AG20443 (cell line): Measurements from ENCODE around the gene CNKSR3.

ENCODE experiments used
- DNase-seq: peaks from one replicate; pipeline ENCODE4 v3.0.0; 2012; ENCODE audit warnings: low spot score, mixed read lengths

The CNKSR3 gene

DNA sequence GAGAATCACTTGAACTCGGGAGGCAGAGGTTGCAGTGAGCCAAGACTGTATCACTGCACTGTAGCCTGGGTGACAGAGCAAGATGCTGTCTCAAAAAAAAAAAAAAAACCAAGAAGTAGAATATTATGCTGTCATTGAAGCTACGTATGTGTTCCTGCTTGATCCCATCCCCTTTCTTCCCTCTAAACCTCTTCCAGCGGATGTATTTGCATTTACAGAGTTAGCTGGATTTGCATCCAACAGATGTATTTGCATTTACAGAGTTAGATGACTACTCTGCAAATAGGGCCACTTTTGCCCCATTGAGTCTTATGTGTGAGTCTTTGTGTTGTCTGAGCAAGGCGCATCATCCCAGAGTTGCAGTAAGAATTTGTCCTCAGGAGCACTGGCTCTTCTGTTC lies 128.9 kb downstream of the CNKSR3 start:
- DNase-seq, result no peak

DNA sequence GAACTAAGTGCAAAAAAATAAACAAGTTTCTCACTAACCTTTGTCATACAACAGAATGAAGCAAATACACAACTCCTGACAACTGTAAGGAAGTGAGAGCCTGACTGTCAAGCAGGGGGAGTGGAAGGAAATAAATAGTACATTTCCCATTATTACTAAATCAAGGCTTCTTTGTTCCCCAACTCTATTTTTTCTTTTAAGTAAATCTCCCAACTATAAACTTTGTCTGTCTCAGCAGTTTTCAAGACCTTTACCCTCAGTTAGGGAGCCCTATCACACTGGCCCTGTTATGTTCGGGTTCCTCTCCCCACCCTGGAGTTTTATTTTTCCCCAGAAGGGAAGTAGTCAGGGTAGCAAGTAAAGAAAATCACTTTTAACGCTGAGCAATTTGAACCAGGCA lies 129.7 kb downstream of the CNKSR3 start:
- no peak for DNase-seq

DNA sequence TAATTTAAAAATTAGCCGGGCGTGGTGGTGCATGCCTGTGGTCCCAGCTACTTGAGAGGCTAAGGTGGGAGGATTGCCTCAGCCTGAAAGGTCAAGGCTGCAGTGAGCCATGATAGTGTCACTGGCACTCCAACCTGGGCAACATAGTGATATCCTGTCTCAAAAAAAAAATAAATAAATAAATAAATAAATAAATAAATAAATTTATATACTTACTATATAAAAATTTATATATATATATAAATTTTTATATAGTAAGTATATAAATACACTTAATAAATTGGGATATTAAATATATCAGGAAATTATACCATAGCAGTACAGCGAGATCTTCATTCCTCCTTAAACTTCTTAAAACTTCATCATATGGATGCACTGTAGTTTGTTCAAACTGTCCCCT lies 130.9 kb downstream of the CNKSR3 start:
- no peak for DNase-seq

DNA sequence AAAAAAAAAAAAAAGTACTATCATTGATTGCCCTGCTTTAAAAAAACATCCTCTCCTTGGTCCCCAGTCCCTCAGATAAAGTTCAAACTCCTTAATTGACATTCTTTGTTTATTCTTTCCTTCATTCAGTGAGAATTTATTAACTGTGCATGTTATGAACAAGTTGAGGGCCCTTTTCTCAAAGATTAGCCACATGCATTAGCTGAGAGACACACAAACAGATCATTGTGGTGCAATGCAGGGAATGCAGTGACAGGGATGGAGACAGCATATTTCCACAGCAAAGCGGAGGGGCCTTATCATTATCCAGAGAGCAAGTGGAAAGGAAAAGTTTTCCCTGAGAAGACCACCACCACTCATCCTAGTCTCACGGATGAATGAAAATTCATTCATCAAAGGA lies 132.0 kb downstream of the CNKSR3 start:
- DNase-seq, result no peak

DNA sequence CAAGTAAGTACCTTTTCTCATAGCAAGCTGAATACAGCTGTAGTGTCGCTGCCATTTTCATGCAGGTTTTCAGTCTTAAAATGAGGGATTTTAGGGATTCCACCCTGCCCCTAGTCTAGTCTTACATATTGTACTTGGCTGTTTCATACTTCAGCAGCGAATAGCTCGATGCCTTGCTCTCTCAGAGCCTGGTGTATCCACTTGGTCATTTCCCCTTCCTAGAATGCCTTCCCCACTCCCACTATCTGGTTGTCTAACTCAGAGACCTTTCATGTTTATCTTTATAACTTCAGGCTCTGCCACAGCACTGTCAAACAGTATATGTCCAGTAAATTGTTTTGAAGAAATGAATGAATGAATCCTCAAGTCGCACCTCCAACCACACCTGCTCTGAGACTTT lies 132.8 kb downstream of the CNKSR3 start:
- no peak for DNase-seq

DNA sequence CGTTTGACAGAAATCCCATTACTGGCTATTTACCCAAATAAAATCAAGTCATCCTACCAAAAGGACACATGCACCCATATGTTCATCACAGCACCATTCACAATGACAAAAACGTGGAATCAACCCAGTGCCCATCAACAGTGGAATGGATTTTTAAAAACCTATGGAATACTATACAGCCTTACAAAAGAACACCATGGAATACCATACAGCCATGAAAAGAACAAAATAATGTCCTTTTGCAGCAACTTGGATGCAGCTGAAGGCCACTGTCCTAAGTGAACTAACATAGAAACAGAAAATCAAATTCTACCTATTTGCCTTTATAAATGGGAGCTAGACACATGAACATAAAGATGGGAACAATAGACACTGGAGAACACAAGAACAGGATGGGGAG lies 136.5 kb downstream of the CNKSR3 start:
- DNase-seq, result no peak

DNA sequence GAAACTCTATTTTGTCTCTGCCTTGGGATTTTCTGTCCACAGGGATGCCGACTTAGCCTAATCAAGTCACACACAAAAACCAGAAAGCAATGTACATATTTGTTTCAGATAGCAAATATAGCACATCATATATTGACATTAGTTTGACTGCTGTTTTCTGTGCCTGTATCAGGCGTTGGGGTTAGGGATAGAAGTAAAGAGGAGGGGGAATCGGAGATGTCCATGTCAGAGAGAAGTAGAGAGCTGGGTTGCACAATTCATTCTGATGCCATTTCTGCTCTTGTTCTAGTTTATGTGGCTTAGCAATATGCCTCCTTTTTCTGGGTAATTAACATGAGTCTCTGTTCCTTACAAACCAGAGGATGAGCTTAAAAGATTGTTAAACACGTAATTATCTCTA lies 139.2 kb downstream of the CNKSR3 start:
- no peak for DNase-seq

DNA sequence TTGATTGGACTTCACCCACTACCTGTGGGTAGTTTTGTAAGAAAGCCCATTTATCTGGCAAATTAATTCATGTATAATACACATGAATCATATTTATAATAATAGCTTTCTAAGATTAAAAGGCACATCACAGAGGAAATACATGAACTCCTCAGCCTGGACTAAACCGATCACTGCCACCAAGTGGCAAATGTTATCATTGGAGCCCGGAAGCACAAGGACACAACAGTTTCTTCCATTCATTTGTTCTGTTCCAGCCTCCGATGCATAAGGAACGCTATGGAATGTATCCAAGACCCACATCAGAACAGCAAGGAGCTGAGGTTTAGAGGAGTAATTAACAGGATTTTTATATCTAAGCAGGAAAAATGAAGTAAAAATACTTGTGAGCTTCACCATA lies 139.9 kb downstream of the CNKSR3 start:
- peak; percentile 64 for DNase-seq

DNA sequence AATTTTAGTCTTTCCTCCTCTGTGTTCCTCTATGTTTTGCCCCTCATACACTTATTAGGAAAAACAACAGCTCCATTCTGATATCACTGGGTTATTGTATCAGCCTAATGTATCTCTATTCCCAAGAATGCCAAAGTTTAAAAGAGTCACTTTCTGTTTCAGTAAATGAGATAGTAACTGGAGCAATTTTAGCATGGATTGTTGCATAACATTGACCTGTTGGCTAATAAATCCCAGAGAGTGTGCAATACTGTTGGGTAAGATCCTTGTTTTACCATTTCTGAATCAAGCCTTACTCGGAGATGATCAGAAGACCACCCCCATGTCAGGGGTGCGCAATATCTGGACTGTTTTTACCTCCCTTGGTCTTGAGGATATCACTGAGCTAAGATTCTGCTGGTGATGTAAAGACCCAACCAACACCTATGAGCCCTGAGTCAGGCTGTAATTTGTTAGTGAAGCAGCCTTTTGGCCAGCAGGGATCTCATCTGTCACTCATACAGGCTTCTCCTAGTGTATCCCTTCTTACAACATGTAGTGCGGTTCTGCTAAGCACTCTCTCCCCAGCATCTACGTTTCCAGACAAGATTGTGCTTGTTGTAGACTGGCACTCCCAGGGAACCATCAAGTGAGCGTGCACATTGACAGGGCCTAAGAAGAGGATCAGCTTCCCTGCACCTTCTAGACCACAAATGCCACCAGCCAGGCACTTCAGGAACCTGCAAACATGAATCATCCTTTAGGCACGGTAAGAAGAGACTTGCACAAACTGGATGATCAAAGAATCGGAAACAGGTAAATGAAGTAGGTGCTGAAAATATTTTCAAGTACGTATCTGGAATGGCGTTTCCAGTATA lies 142.4 kb downstream of the CNKSR3 start:
- no peak for DNase-seq

DNA sequence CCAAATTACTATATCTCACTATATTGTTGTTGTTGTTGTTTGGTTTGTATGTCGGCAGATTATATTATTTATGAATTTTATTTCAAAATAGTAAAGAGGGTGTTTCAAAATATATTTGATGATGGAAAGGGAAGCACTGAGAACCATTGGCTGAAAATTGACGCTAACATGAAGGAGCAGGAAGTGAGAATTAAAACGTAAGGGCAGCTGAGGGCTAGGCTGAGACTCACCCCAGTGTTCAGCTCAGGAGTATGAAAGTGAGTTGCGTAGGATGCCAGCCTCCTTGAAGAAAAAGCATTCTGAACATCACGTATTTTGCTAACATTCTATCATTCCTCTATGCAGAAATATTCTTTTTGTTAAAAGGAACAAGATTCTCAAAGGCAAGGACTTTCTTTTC lies 143.1 kb downstream of the CNKSR3 start:
- DNase-seq, result no peak

DNA sequence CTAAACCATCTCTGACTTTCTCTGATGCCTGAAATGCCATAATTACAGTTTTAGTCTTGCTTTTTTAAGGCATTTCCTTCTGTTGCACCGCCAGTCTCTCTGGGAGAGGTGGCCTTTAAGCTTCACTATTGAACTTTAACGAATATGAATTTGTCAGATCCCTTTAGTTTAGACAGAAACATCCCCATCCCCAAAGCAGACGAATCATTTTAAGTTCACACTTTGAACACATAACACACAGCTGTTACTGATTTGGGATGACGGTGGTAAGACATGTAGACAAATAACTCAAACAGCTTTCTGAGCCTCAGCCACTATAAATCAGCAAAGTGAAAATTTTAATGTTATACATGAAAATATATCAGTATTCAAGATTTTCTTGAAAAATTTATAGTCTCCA lies 146.7 kb downstream of the CNKSR3 start:
- no peak for DNase-seq

DNA sequence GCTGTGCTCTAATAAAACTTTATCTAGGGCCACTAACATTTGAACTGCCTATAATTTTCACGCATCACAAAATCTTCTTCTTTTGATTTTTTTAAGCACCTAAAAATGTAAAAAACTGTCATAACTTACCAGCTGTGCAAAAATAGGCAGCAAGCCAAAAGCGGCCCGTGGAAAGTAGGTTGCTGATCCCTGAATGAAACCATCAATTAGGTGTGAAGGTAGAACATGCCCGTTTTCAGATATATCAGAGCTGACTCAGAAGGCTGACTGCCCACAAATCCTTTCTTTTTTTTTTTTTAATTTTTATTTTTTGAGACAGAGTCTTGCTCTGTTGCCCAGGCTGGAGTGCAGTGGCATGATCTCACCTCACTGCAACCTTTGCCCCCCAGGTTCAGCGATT lies 149.0 kb downstream of the CNKSR3 start:
- DNase-seq, result no peak

DNA sequence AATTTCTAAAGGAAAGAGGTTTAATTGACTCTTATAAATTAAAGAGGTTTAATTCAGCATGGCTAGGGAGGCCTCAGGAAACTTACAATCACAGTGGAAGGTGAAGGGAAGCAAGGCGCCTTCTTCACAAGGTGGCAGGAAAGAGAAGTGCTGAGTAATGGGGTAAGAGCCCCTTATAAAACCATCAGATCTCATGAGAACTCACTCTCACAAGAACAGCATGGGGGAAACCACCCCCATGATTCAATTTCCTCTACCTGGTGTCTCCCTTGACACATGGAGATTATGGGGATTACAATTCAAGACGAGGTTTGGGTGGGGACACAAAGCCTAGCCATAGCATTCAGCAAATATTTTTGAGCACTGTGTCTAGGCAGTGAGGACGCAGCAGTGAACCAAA lies 150.0 kb downstream of the CNKSR3 start:
- DNase-seq, result no peak

DNA sequence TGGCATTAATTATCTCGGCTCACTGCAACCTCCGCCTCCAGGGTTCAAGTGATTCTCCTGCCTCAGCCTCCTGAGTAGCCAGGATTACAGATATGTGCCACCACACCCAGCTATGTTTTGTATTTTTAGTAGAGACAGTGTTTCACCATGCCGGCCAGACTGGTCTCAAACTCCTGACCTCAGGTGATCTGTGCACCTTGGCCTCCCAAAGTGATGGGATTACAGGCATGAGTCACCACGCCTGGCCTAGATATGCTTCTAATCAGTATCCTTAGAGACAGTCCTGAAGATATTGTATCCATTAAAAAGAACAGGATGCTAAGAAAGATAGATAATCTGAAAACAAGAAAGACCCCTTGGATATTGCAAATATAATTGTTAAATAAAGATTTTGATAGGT lies 150.8 kb downstream of the CNKSR3 start:
- no peak for DNase-seq

DNA sequence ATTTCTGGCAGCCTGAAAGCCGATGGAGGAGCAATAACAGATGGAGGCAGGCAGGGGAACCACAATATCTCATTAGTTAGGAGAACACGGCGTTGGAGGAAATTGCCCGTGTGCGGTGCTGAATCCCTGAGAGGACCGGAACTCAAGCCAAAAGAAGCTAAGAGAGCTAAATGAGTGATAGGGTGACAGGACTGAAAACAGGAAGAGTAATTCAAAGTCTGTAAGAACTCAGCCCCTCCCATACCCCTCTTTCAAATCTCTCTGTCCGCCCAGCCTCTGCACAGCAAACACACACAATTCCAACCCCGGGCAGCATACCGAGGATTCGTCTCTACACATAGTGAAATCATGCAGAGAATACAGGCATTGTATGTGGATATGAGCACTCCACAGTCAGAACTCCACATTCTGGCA lies 151.3 kb downstream of the CNKSR3 start:
- DNase-seq, result peak; percentile 22

DNA sequence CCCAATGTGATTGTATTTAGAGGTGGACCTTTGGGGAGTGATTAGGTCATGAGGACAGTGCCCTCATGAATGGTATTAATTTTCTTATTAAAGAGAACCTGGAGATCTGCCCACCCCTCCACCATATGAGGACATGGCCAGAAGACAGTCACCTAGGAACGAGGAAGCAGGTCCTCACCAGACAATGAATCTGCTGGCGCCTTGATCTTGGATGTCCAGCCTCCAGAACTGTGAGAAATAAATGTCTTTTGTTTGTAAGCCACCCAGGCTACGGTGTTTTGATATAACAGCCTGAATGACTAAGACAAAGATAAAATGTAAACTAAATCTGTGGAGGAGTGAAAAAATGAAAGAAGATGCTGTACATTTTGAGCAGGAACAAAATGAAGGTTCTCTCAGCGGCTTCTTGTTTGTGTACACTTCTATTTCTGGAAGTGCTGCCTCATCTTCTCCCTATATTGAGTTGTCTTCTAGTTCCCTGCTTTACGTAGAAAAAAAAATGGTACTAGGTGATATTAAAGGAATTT lies 152.4 kb downstream of the CNKSR3 start:
- DNase-seq, result no peak

DNA sequence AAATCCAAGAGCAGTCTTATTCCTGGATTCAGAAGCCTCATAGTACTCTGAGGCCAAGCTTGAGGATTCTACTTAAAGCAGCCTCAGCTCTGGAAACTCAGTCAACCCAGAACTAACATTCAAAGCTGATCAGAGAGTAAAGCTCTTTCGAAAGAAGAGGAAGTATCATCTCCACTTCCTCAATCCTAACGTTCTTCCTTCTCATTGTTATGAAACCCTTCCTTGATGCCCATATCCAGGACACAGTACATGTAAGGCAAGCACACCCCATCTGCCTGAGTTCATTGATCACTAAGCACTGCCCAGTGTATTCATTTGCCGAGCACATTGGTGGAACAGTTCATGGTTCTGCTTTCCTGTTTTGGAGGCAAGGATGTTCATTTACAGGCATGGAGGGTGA lies 153.8 kb downstream of the CNKSR3 start, which contains the start of gene IPCEF1:
IPCEF1 (minus strand) TSS at position 114 of the 400 bp plus-strand sequence. CDS start 90,856 bp downstream, outside the sequence.
- DNase-seq, result no peak

DNA sequence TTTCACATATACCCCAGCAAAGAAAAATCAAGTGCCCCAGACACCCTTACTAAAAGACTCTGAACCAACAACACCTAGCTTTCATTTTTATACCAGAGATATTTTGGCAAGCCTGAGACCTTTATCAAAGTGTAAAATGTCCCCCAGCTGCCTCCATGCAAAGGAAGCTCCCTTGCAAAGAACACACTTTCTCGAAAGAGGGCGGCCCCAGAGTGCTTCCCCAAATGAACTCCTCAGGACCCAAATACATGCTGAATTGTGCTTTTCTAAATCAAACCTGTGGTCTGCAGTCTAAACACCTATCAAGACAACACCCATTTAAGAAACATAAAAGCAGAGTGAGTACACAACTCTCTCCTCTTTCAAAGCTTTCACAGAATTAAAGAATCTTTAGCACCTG lies 154.4 kb downstream of the CNKSR3 start:
- no peak for DNase-seq

DNA sequence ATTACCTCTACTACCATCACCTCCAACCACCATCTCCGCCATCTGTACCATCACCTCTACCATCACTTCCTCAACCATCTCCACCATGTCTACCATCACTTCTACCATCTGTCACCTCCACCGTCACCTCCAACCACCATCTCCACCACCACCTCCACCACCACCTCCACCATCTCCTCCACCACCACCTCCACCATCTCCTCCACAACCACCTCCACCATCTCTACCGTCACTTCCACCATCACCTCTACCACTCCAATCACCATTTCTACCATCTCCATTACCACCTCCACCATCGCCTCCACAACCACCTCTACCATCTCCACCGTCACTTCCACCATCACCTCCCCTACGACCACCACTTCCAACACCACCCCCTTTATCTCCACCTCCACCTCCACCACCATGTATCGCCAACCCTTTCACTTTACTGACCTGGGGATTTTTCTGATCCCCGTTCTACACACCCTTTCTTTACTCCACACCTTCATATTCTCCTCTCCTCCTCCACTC lies 156.2 kb downstream of the CNKSR3 start:
- no peak for DNase-seq

DNA sequence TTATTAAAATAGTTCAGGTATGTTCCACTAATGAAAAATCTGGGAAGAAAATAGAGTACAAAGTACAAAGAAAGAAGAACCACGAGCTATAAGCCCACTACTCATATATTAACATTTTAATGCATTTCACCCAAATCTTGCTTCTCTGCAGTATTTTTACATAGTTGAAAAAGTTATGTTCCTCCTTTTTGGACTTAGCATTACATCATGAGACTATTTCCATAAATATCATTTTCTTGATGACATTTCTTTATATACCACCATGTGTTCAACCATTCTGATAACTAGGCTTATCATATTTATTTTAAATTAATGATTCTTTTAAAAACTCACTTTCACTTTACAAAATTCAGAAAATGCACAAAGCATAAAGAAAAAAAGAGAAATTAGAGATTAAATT lies 156.9 kb downstream of the CNKSR3 start:
- DNase-seq, result no peak

DNA sequence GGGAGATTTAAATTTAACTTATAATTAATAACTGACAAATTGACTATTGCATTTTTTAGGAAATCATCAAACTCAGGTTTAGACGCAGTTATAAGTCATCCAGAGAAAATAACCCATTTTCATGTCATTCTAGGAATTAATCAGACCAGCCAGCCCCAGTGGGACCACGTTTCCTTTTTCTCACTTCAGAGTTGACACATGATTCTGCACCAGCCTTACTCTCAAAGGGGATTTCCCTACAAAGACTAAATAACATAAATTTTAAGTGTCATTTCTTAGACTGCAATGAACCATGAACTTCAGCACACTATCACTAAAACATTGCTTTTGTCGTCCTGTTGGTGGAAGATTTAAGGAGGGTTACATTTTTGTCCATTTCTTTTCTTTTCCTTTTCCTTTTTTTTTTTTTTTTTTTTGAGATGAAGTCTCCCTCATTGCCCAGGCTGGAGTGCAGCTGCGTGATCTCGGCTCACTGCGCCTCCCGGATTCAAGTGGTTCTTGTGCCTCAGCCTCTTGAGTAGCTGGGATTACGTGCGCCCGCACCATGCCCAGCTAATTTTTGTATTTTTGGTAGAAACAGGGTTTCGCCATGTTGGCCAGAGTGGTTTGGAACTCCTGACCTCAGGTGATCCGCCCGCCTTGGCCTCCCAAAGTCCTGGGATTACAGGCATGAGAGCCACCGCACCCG lies 157.4 kb downstream of the CNKSR3 start:
- DNase-seq, result no peak

DNA sequence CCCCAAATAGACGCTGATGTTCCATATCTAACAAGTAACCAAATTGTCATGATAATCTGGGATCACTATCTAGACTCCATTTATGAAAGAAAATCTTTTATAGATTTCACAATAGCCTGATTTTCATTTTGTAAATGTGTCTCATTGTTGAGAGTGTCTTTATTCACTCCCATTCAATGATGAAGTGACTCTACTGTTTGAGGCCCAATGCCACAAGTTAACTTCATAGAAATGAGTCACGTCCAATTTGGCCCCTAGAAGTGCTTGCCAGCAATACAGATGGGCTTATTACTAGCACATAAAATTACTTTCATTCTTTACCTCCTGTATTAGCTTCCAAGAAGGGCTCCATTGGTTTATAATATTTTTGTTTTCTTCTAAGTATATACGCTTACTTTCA lies 160.2 kb downstream of the CNKSR3 start:
- DNase-seq, result peak; percentile 31

DNA sequence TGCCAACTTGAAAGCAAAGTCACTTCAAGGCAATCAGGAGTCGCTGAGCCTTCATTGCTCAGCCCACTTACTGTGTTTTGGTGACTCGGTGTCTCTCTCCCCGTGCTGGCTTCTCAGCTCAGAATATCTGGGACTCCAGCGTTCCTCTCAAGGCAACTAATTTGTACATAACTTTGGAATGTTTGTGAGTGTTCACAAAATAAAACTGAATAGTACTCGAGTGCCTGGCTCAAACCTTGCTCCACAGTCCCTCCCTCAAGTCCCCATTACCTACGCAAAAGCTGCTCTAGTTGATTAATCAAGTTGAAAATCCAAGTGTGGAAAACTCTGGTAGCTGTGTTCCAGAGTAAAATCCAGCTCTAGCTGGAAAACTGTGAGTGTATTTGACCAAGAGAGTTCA lies 162.5 kb downstream of the CNKSR3 start:
- peak; percentile 52 for DNase-seq
